ENCODE measurements around the gene FAM110D. TPM values are rescaled to one million over a fixed set of nuclear protein-coding genes. Genes with fewer than 3 reads are reported as not detected.

Gene FAM110D
- total and polyA plus RNA-seq, 10 of the 15 experiments (the other 5 are each of a cell fraction or from before 2014, with no cell fraction given) = 0.06 TPM; not detected in 9

DNA sequence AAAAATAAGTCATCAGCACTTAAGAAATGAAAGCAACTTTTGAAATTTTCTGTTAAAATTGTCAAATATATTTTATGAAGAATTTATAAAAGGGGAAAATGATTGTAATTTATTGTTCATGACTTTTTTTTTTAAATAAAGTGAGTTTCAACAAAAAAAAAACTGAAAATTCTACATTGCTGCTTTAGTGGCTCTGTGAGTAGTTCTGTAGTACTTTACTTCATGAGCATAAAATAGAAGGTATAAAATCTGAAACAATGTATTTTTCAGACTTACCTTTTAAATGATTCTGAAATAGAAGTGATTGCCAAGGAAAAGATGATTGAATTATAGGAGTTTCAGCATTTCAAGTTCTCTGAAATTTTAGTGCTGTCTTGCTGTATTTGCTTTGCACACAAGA, 33.5 kb upstream of the FAM110D start:
- Histone ChIP-seq H3K79me2 (ENCODE audit: control insufficient read depth, insufficient read depth, low read length) (no peaks in the 10 kb centered on the region; the same call in 1 of the 2 replicates), H2AFZ (ENCODE audit: control insufficient read depth, low read depth, low read length) (no peak overlapping the region), H3K4me2 (ENCODE audit: control insufficient read depth, insufficient read depth) (no peak overlapping the region), H3K9ac (ENCODE audit: control insufficient read depth, insufficient read depth, low read length) (no peak overlapping the region), H3K27ac (ENCODE audit: control insufficient read depth, insufficient read depth) (no peak overlapping the region), H3K27me3 (replicated peaks in 1 of 2; ENCODE audit: control insufficient read depth in 2 of 2, insufficient read depth in 2 of 2, low read length in 1 of 2) (no peaks in the 10 kb centered on the region), H3K9me3 (replicated peaks; ENCODE audit: control insufficient read depth, insufficient read depth, low read length) (no peaks in the 10 kb centered on the region), H3K4me3 (no peak overlapping the region), H3K4me1 (ENCODE audit: control insufficient read depth, insufficient read depth, low read length) (peaks cover 4% of the 10 kb centered on the region), H3K36me3 (ENCODE audit: control insufficient read depth in 2 of 2, insufficient read depth in 2 of 2, low read length in 1 of 2) (peaks cover 0 to 6% of the 10 kb centered on the region in 2 experiments; a peak in 1 of 4 replicates), H4K20me1 (ENCODE audit: control insufficient read depth, insufficient read depth) (no peaks in the 10 kb centered on the region)
- CTCF ChIA-PET = interaction anchor here (0.9 to 8.3 kb wide), 7 partner anchors 12 to 292 kb away, joined by 3 to 92 read pairs (median 14); partner anchors contain the start of genes CEP85 and PAFAH2
- BruUV-seq (replicated peaks) = no TSS peak
- RAD21 ChIA-PET (ENCODE audit: unreplicated experiment) = interaction anchor here (0.7 to 2.4 kb wide), 5 partner anchors 13 to 193 kb away, joined by 3 to 19 read pairs (median 5); partner anchors contain the start of genes CD52, PAFAH2 and PDIK1L
- SMC1A ChIA-PET (ENCODE audit: uncharacterized antibody, unreplicated experiment) = interaction anchor here (0.6 to 2.3 kb wide), 11 partner anchors 10 to 257 kb away, joined by 3 to 21 read pairs (median 3); no protein-coding TSS in a partner anchor
- FAIRE-seq (no peak), ATAC-seq (no peak), DNase-seq (ENCODE audit: low read depth, low spot score) (no peak)
- intact Hi-C loops (cut with micrococcal nuclease; ENCODE audit: unreplicated experiment) = no loop called here
- in situ Hi-C loops (cut with MboI) = no loop called here
- no peak for TF ChIP-seq ZSCAN29 (IDR thresholded peaks at IDR 0.05)
- TF ChIP-seq, protein P1, sequence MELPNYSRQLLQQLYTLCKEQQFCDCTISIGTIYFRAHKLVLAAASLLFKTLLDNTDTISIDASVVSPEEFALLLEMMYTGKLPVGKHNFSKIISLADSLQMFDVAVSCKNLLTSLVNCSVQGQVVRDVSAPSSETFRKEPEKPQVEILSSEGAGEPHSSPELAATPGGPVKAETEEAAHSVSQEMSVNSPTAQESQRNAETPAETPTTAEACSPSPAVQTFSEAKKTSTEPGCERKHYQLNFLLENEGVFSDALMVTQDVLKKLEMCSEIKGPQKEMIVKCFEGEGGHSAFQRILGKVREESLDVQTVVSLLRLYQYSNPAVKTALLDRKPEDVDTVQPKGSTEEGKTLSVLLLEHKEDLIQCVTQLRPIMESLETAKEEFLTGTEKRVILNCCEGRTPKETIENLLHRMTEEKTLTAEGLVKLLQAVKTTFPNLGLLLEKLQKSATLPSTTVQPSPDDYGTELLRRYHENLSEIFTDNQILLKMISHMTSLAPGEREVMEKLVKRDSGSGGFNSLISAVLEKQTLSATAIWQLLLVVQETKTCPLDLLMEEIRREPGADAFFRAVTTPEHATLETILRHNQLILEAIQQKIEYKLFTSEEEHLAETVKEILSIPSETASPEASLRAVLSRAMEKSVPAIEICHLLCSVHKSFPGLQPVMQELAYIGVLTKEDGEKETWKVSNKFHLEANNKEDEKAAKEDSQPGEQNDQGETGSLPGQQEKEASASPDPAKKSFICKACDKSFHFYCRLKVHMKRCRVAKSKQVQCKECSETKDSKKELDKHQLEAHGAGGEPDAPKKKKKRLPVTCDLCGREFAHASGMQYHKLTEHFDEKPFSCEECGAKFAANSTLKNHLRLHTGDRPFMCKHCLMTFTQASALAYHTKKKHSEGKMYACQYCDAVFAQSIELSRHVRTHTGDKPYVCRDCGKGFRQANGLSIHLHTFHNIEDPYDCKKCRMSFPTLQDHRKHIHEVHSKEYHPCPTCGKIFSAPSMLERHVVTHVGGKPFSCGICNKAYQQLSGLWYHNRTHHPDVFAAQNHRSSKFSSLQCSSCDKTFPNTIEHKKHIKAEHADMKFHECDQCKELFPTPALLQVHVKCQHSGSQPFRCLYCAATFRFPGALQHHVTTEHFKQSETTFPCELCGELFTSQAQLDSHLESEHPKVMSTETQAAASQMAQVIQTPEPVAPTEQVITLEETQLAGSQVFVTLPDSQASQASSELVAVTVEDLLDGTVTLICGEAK (IDR thresholded peaks at IDR 0.05; ENCODE audit: borderline replicate concordance) = peak; percentile 23; the same call in 1 of the 2 replicates
- POLR2A ChIA-PET = interaction anchor here (2.0 kb wide), 1 partner anchor 15 kb away, joined by 13 read pairs; the partner anchor contains the start of gene PDIK1L
